A673 (cell line): ENCODE results near the gene EHHADH. TPM values are rescaled to one million over a fixed set of nuclear protein-coding genes. Genes with fewer than 3 reads are reported as not detected.

Experiments
- BruUV-seq: library from RNA; stranded (reverse); fragments of 400-500 nt; replicated peaks from 2 replicates; lab custom pipeline; 2021; lab: Mats Ljungman, UMichigan
- CTCF ChIA-PET: fragments of 300-600 bp; sonication (Branson Sonifier 250); formaldehyde crosslinking; loops from one replicate; lab custom pipeline; 2022; ENCODE audit warnings: antibody characterized with exemption; lab: Charles Lee
- POLR2A ChIA-PET: fragments of 300-600 bp; sonication (Branson Sonifier 250); formaldehyde crosslinking; loops from one replicate; lab custom pipeline; 2022; ENCODE audit warnings: antibody characterized with exemption; ENCODE audit not compliant: low non-redundant PET; lab: Charles Lee
- DNase-seq: peaks from one replicate; pipeline ENCODE4 v3.0.0-alpha.2; 2015; ENCODE audit warnings: low spot score
- H3K27ac ChIP-seq: fragments of 200-600 bp; sonication (generic); 2 replicates; pipeline ENCODE4 v1.5.1; 2016; ENCODE audit warnings: mixed run types, low read depth, mild to moderate bottlenecking, mixed read lengths, antibody characterized with exemption, low read length; ENCODE audit not compliant: poor library complexity, severe bottlenecking
- H3K27me3 ChIP-seq: fragments of 200-600 bp; sonication (generic); replicated peaks from 2 replicates; pipeline ENCODE4 v1.6.1; 2017; ENCODE audit warnings: mixed run types, low read depth, mild to moderate bottlenecking, mixed read lengths, antibody characterized with exemption, low read length; ENCODE audit not compliant: insufficient read depth, poor library complexity
- H3K36me3 ChIP-seq: fragments of 200-600 bp; sonication (generic); 2 replicates; pipeline ENCODE4 v1.6.1; 2016; ENCODE audit warnings: mixed run types, mild to moderate bottlenecking, mixed read lengths, antibody characterized with exemption, low read length; ENCODE audit not compliant: insufficient read depth, poor library complexity, severe bottlenecking
- H3K4me1 ChIP-seq: fragments of 200-600 bp; sonication (generic); 2 replicates; pipeline ENCODE4 v1.6.1; 2017; ENCODE audit warnings: mixed run types, mild to moderate bottlenecking, mixed read lengths, antibody characterized with exemption, low read length; ENCODE audit not compliant: insufficient read depth, poor library complexity, severe bottlenecking
- H3K4me3 ChIP-seq: fragments of 200-600 bp; sonication (generic); 2 replicates; pipeline ENCODE4 v1.5.1; 2016; ENCODE audit warnings: low read depth, mixed run types, mild to moderate bottlenecking, mixed read lengths, low read length; ENCODE audit not compliant: poor library complexity, severe bottlenecking
- H3K9me3 ChIP-seq: fragments of 200-600 bp; sonication (generic); 2 replicates; pipeline ENCODE4 v1.6.1; 2016; ENCODE audit warnings: mixed run types, low read depth, mild to moderate bottlenecking, mixed read lengths, antibody characterized with exemption, low read length; ENCODE audit not compliant: poor library complexity, severe bottlenecking
- EZH2 ChIP-seq: fragments of 200-600 bp; sonication (generic); IDR thresholded peaks from 2 replicates; pipeline ENCODE4 v1.6.1; 2017; ENCODE audit warnings: borderline replicate concordance, low read depth, mild to moderate bottlenecking, mixed read lengths, antibody characterized with exemption, low read length; ENCODE audit not compliant: poor library complexity, severe bottlenecking
- intact Hi-C: fragments of 100-400 bp; cut with micrococcal nuclease; formaldehyde crosslinking; loops from one replicate; pipeline ENCODE4 v1.10.0; 2022; ENCODE audit not compliant: unreplicated experiment
- total RNA-seq: library from RNA; stranded (reverse); gene quantifications from 2 replicates; pipeline ENCODE4 v1.2.3, GENCODE V29; 2021
- TF ChIP-seq, protein P1 (sequence below): fragments of 300-800, 200-600 bp; sonication (generic); conservative IDR thresholded peaks from 2 replicates; pipeline ENCODE4 v1.5.1; 2017; ENCODE audit warnings: low read depth, mild to moderate bottlenecking, antibody characterized with exemption, low read length, moderate library complexity, mixed read lengths

Gene EHHADH
- total RNA-seq, 1 experiment from 2014 or later, result 3.9 TPM

DNA sequence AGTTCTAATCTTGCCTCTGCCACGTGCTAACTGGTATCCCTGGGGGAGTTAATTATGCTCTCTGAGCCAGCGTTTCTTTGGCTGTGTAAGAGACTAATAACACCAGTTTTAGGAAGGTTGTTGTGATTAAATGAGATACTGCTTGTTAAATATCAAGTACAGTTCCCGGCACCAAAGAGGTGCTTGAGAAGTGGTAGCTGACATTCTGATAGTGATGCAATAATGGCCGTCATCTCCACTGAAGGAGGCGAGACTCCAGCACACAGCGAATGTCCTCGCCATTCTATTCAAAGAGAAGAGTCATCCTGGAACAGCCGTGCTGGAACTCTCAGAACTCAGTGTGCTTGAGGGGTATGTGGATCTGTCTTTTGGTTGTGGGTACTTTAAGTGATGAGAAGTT is 91.2 kb downstream of the EHHADH start:
- no peaks in the 10 kb centered on the region for H3K36me3 ChIP-seq
- TF ChIP-seq EZH2, result no peak
- TF ChIP-seq, protein P1, sequence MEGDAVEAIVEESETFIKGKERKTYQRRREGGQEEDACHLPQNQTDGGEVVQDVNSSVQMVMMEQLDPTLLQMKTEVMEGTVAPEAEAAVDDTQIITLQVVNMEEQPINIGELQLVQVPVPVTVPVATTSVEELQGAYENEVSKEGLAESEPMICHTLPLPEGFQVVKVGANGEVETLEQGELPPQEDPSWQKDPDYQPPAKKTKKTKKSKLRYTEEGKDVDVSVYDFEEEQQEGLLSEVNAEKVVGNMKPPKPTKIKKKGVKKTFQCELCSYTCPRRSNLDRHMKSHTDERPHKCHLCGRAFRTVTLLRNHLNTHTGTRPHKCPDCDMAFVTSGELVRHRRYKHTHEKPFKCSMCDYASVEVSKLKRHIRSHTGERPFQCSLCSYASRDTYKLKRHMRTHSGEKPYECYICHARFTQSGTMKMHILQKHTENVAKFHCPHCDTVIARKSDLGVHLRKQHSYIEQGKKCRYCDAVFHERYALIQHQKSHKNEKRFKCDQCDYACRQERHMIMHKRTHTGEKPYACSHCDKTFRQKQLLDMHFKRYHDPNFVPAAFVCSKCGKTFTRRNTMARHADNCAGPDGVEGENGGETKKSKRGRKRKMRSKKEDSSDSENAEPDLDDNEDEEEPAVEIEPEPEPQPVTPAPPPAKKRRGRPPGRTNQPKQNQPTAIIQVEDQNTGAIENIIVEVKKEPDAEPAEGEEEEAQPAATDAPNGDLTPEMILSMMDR, result no peak
- no peaks in the 10 kb centered on the region for H3K9me3 ChIP-seq
- H3K27me3 ChIP-seq, result peaks cover under 1% of the 10 kb centered on the region
- CTCF ChIA-PET, result no interaction called here
- no peak overlapping the region for H3K4me3 ChIP-seq
- intact Hi-C loops, result no loop called here
- no TSS peak for BruUV-seq
- no peak for DNase-seq
- no peaks in the 10 kb centered on the region for H3K4me1 ChIP-seq
- no peak overlapping the region for H3K27ac ChIP-seq
- POLR2A ChIA-PET, result no interaction called here

DNA sequence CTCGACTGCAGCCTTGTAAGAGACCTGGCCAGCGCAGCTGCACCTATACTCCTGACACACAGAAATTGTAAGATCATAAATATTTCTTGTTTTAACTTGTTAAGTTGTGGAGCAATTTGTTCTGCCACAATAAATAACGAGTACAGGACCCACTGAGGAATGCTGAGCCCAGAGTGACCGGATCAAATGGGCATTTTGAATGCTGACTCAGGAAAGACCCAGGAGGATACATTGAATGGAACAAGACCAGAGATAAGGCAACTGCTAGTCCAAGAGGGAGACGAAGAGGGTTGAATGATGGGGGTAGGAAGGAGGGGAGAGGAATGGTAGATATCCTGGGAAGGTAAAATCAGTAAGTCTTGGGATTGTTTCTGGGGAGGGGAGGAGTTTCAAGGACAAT is 92.1 kb downstream of the EHHADH start:
- POLR2A ChIA-PET, result no interaction called here
- Histone ChIP-seq H3K27ac (no peak overlapping the region), H3K27me3 (peaks cover 10% of the 10 kb centered on the region), H3K4me3 (no peak overlapping the region), H3K36me3 (no peaks in the 10 kb centered on the region), H3K4me1 (no peaks in the 10 kb centered on the region), H3K9me3 (no peaks in the 10 kb centered on the region)
- no TSS peak for BruUV-seq
- TF ChIP-seq, protein P1, result no peak
- TF ChIP-seq EZH2, result no peak
- DNase-seq, result no peak
- intact Hi-C loops, result no loop called here
- CTCF ChIA-PET, result no interaction called here

DNA sequence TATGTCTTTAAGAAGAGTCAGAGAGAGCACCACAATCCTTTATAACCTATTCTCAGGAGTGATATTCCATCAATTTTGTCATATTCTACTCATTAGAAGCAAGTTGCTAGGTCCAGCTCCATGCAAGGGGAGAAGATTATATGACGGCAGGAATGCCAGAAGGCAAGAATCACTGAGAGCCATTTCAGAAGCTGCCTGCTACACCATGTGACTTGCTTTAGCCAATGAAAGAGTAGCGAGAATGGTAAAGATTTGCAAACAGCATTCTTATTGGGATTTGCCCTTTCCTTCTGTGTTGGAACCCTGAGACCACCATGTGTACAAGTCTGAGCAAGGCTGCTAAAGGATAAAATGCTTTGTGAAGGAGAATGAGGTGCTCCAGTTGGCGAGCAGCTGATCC is 96.5 kb downstream of the EHHADH start:
- BruUV-seq, result no TSS peak
- Histone ChIP-seq H3K9me3 (no peaks in the 10 kb centered on the region), H3K4me1 (peaks cover 3% of the 10 kb centered on the region), H3K4me3 (no peak overlapping the region), H3K27ac (no peak overlapping the region), H3K36me3 (no peaks in the 10 kb centered on the region), H3K27me3 (peaks cover 26% of the 10 kb centered on the region)
- ChIA-PET CTCF (no interaction called here), POLR2A (no interaction called here)
- intact Hi-C loops, result no loop called here
- DNase-seq, result no peak
- TF ChIP-seq, protein P1, result no peak
- TF ChIP-seq EZH2, result no peak
